DLD1 (cell line): ENCODE results near the gene ZNF177.
"Not testable (repeated sequence)": the region's sequence is repeated elsewhere in the genome, so short reads cannot be mapped to it uniquely, and the experiment has no call there.

ENCODE experiments used
- in situ Hi-C: cut with HindIII; loops from 2 replicates; pipeline ENCODE4 v1.10.0; 2017; ENCODE audit warnings: low sequenced_read_pairs

The ZNF177 gene

DNA sequence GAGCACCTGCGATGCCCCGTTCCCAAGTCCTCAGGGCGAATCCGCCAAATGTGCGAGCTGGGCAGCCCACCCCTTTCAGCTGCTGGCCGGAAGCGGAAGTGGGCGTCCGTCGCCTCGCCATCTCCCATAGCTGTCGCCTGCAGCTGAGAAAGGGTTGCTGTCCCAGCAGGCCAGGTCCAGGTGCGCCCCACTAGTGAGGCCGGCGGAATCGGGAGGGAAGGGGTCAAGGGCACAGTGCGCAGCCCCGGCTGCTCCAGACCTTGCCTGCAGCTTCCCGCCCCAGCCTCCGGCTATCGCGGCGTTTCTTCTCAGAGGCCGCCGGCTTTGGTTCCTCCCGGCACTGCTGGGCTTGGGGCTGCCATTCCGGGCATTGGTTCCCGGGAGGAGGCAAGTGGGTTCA is at the start of gene ZNF177:
ZNF177 (plus strand) TSS at position 109 of the 400 bp plus-strand sequence. CDS start 15,299 bp downstream, outside the sequence.
- in situ Hi-C loops, result no loop called here

DNA sequence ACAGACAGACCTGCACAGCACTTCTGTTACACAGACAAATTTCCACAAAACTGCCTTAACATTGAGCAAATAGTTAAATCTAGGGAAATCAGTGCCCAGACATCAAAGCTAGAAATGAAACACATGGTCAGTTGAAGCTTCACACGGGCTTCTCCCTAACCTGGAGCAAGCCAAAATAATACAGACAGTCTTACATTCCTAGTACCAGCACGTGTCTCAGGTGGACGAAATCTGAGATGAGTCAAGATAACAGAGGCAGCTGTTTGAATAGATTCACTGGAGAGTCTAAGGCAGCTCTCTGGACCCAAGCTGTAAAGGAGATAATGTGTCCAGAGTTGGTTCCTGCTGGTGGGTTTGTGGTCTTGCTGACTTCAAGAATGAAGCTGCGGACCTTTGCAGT is 49.1 kb upstream of the ZNF177 start:
- in situ Hi-C loops, result no loop called here

- in situ Hi-C loops, result no loop called here
Observed at GRCh38 chr19:9321338-9321737, 41.5 kb upstream of the ZNF177 start.

DNA sequence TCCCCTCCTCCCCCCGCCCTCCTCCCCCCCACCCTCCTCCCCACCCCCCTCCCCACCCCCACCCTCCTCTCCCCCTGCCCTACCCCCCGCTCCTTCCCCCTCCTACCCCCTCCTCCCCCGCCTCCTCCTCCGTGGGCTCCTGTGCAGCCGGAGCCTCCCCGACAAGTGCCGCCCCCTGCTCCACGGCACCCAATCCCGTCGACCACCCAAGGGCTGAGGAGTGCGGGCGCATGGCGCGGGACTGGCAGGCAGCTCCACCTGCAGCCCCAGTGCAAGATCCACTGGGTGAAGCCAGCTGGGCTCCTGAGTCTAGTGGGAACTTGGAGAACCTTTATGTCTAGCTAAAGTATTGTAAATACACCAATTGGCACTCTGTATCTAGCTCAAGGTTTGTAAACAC is 41.1 kb upstream of the ZNF177 start:
- in situ Hi-C loops, result not testable (repeated sequence)

DNA sequence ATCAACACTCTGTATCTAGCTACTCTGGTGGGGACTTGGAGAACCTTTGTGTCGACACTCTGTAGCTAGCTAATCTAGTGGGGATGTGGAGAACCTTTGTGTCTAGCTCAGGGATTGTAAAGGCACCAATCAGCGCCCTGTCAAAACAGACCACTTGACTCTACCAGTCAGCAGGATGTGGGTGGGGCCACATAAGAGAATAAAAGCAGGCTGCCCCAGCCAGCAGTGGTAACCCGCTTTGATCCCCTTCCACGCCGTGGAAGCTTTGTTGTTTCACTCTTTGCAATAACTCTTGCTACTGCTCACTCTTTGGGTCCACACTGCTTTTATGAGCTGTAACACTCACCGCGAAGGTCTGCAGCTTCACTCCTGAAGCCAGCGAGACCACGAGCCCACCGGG is 40.6 kb upstream of the ZNF177 start:
- in situ Hi-C loops, result not testable (repeated sequence)

DNA sequence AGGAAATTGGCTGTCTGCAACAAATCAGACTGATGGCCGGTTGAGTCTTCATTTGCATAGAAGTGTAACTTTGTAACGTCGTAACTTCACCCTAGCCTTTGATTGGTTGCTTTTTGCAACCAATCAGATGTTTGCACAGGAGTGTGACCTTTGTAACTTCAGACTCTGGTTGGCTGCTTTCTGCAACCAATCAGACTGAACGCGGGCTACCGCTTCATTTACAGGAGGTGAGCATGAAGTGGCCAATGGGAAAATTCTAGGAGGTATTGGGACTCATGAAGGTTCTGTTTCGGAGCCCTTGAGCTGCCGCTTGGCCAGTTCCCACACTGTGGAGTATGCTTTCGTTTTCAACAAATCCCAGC is 39.3 kb upstream of the ZNF177 start:
- in situ Hi-C loops, result no loop called here

GRCh38 chr19:9323919-9324583 is 38.8 kb upstream of the ZNF177 start, which contains the start of gene ZNF559:
TSS of gene ZNF559 (plus strand) at chr19:9324179. CDS start at chr19:9338550, 14,371 bp downstream.
- in situ Hi-C loops, result no loop called here

- in situ Hi-C loops, result no loop called here
Observed at GRCh38 chr19:9324584-9324962, 38.2 kb upstream of the ZNF177 start.

DNA sequence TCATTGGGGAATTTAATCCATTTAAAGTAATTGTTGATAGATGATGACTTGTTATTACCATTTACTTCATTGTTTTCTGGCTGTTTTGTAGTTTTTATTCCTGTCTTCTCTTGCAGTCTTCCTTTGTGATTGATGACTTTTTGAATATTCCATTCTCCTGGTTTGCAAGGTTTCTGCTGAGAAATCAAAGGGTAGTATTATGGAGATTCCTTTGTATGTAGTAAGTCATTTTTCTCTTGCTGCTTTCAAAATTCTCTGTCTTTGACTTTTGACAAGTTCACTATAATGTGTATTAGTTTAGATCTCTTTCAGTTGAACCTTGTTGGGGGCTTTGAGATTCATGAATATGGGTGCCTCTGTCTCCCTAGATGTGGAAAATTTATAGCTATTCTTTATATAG is 32.8 kb upstream of the ZNF177 start:
- in situ Hi-C loops, result no loop called here

- in situ Hi-C loops, result no loop called here
Observed at GRCh38 chr19:9342610-9343304, 20.1 kb upstream of the ZNF177 start.

- in situ Hi-C loops, result no loop called here
Observed at GRCh38 chr19:9345005-9345404, 17.8 kb upstream of the ZNF177 start.

- in situ Hi-C loops, result no loop called here
Observed at GRCh38 chr19:9348253-9348652, 14.6 kb upstream of the ZNF177 start.

GRCh38 chr19:9348671-9349070 is 14.1 kb upstream of the ZNF177 start:
- in situ Hi-C loops, result no loop called here

DNA sequence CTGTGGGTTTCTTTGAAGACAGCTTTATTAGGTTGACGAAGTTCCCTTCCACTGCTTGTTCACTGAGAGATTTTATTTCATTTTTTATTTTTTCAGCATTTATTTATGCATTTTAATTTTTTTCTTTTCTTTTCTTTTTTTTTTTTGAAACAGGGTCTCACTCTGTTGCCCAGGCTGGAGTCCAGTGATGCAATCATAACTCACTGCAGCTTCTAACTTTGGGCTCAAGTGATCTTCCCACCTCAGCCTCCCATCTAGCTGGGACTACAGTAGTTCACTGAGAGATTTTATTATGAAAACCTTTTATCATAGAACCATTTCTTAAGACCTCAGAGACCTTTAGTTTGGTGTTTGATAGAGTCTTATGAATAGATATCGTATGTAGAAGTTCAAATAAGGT is 10.3 kb upstream of the ZNF177 start:
- in situ Hi-C loops, result no loop called here

DNA sequence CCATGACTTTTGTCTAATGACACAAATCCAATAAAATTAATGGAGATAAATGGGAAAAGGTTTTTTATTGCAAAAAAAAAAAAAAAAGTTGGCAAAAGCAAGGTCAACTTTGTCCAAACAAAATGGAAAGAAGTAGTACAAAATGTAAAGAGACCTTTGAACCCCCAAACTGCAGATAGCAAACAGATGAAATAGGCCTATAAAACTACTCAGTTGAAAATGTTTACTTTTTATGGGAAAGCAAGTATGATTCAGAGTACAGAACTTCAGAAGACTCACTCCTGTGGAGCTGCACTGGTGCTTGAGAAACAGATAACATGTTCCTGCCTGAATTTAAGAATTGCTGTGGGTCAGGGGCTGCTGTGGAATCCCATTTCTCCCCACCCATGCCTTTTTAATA is 9.8 kb upstream of the ZNF177 start:
- in situ Hi-C loops, result no loop called here

DNA sequence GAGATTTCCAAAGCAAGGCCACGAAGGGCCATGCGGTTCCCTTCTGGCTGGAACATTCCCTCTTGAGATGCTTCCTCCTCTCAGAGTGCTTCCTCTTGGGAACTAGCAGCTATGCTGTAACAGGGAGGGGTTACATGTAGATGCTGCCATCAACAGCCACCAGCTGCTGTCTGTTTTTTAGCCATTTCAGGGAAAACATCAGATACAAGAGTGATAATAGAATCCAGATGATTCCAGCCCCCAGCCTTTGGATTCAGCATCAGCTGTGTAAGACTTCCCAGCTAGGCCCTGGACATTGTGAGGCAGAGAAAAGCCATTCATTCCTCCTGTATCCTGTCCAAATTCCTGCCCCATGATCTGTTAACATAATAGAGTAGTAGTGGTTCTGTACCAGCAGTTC is 8.2 kb upstream of the ZNF177 start:
- in situ Hi-C loops, result loop anchor here (5.0 kb wide), 1 partner anchor 58 kb away; no protein-coding TSS in a partner anchor

DNA sequence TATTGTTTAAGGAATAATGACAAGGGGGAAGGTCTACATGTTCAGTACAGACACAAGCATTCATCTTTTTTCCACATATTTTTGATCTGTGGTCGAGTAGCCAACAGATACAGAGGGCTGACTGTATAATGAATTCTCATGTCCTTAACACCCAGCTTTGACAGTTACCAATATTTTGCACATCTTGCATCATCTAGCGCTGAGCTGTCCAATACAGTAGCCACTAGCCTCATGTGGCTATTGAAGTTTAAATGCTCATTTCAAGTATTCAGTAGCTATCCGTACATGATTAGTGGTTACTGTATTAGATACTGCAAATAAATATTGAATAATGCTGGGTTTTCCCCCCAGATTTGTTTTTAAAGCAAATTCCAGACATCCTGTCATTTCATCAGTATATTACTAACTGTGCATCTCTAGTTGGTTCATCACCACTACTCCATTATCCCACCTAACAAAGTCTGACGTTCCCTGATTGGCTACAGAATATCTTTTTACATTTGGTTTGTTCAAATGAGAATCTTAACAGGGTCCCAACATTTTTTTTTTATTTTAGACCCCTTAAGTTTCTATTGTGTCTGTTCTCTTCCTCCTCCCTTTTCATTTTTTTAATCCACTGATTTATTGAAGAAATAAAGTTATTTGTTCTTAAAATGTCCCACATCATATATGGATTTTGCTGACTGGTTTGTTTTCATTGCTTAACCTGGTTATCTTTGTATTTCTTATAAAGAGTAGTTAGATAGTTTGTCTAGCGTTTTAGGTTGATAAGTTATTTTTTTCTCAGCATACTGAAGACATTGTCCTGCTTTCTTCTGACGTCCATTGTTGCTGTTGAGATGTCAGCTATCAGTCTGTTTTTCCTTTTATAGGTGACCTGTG is 8.2 kb downstream of the ZNF177 start:
- in situ Hi-C loops, result no loop called here

GRCh38 chr19:9381361-9381785 is 18.6 kb downstream of the ZNF177 start:
- in situ Hi-C loops, result no loop called here

DNA sequence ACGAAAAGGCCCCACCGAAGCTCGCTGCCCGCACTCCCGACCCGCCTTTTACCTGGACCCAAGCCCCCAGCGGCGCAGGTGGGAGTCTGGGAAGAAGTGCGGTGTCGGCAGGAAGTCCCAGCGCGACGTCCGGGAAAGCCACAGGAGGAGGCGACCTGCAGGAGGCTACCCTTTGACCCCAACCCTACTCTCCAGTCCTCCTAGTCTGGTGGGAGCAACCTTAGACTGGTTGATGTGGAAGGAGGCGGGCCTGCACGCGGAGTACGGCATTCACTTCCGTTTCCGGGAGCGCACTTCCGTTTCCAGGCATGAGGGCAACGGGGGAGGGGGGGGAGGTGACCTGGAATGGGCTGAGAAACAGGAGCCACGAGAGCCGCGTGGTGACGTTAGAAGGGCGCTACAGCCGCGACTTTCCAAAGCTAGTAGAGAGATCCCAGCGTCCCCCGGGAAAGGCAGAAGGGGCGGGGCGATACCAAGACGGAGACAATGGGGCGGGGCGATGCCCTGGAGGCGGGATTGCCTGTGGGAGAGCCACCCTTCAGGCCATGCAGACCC is 44.1 kb downstream of the ZNF177 start:
- in situ Hi-C loops, result no loop called here

DNA sequence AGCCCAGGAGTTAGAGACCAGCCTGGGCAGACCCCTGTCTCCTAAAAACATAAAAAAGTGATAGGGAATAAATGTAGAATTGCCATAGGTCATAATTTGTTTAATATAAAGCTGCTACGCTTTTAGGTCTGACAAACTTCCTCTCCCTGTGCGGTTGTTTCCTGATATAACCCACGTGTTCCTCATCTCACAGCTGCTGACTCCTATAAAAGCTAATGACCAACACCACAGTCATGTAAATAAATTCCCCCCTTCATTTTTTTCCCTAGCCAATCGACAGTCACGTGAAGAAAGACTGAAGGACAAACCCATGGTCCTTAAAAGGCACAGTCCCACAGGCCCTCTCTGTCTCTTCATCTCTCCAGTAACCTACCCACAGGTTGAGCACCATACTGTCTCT is 45.0 kb downstream of the ZNF177 start:
- in situ Hi-C loops, result no loop called here
